ENCODE measurements around the gene ZYG11B. TPM values are rescaled to one million over a fixed set of nuclear protein-coding genes. Genes with fewer than 3 reads are reported as not detected.

The ZYG11B gene
- total and polyA plus RNA-seq, 2 donors (not counting 3 experiments of a cell fraction or from before 2014, with no cell fraction given): 8.2 to 27.2 TPM

GRCh38 chr1:52759908-52760307 is 33.7 kb downstream of the ZYG11B start:
- FAIRE-seq (no peak), DNase-seq (ENCODE audit: low read depth, low spot score) (no peak)
- ChIA-PET POLR2A (no interaction called here), CTCF (no interaction called here)
- Histone ChIP-seq H3K79me2 (ENCODE audit: control insufficient read depth, insufficient read depth, low read length) (no peaks in the 10 kb centered on the region), H3K9ac (replicated peaks; ENCODE audit: extremely low read depth, insufficient read depth, low read length) (no peak overlapping the region), H3K4me3 (replicated peaks in 1 of 3; ENCODE audit: insufficient read depth in 1 of 3, low read depth in 1 of 3, low read length in 3 of 3) (no peak overlapping the region), H3K9me1 (replicated peaks; ENCODE audit: control insufficient read depth, extremely low read depth, insufficient read depth, low read length) (no peaks in the 10 kb centered on the region), H3K27ac (ENCODE audit: insufficient read depth, low read depth, low read length) (no peak overlapping the region), H3K27me3 (ENCODE audit: control insufficient read depth in 2 of 2, insufficient read depth in 2 of 2, low read length in 2 of 2) (no peaks in the 10 kb centered on the region), H3K36me3 (ENCODE audit: control insufficient read depth in 2 of 2, extremely low read depth in 1 of 2, insufficient read depth in 2 of 2, low read length in 2 of 2) (peaks cover 0 to 2% of the 10 kb centered on the region in 2 experiments), H4K20me1 (replicated peaks; ENCODE audit: control insufficient read depth, extremely low read depth, insufficient read depth, low read length) (no peaks in the 10 kb centered on the region), H3K4me2 (ENCODE audit: insufficient read depth, low read length) (no peak overlapping the region), H2AFZ (ENCODE audit: low read depth, low read length) (no peak overlapping the region), H3K4me1 (ENCODE audit: control insufficient read depth, extremely low read depth, insufficient read depth, low read length) (no peaks in the 10 kb centered on the region), H3K9me3 (replicated peaks; ENCODE audit: control insufficient read depth, insufficient read depth, low read length) (no peaks in the 10 kb centered on the region)
- intact Hi-C loops (cut with micrococcal nuclease): no loop called here
- BruUV-seq (replicated peaks): no TSS peak
- no peak for TF ChIP-seq POLR2AphosphoS5 (IDR thresholded peaks at IDR 0.05; ENCODE audit: insufficient read depth, low read depth, low read length)
- no peak for TF ChIP-seq CTCF (IDR thresholded peaks at IDR 0.05; ENCODE audit: extremely low read depth in 1 of 2, insufficient read depth in 1 of 2, low read depth in 1 of 2, low read length in 2 of 2)
- no peak for TF ChIP-seq MAX (IDR thresholded peaks at IDR 0.05; ENCODE audit: insufficient read depth, insufficient read length)
- no peak for TF ChIP-seq POLR2A (IDR thresholded peaks at IDR 0.05; ENCODE audit: low read depth, low read length)
- no peak for TF ChIP-seq MYC (IDR thresholded peaks at IDR 0.05; ENCODE audit: low read depth, low read length)
- no peak for TF ChIP-seq FOS (IDR thresholded peaks at IDR 0.05; ENCODE audit: borderline replicate concordance, insufficient read depth, low read length)
- no peak for TF ChIP-seq JUN (IDR thresholded peaks at IDR 0.05; ENCODE audit: borderline replicate concordance, insufficient read depth, insufficient read length, low read depth)
- no peak for TF ChIP-seq GATA2 (IDR thresholded peaks at IDR 0.05; ENCODE audit: insufficient read depth, insufficient read length, low read depth, low read length)
- no peak for TF ChIP-seq EZH2 (IDR thresholded peaks at IDR 0.05; ENCODE audit: borderline replicate concordance, low read depth, low read length, severe bottlenecking)
- dilution Hi-C loops (cut with MboI; ENCODE audit: extremely low pct_ligation_motif_present, low sequenced_read_pairs): no loop called here
